Tibial artery (tissue), 4 donors: Measurements from ENCODE around the gene RHBDD2.
A peak's percentile ranks its signal among the peaks of the same experiment; 100 is the strongest.
"Not testable (repeated sequence)": the region's sequence is repeated elsewhere in the genome, so short reads cannot be mapped to it uniquely, and the experiment has no call there.

Experiments
- DNase-seq, 2 donors: peaks; one replicate each; pipeline ENCODE4 v3.0.0-alpha.2; 2019
- H3K27ac ChIP-seq, 2 donors: fragments of 200-600 bp; sonication (generic) in 1 of 2; 1 replicate in 1 of 2; 2 replicates in 1 of 2; pipeline ENCODE4 v1.5.1; 2018 to 2019; ENCODE audit warnings: mild to moderate bottlenecking in 1 of 2
- H3K27me3 ChIP-seq, 2 donors: fragments of 200-600 bp; sonication (generic) in 1 of 2; one replicate each; pipeline versions ENCODE4 v1.5.1 to v1.6.0; 2016 to 2019
- H3K36me3 ChIP-seq, 3 donors: fragments of 200-600 bp; sonication (generic) in 2 of 3; one replicate each; pipeline ENCODE4 v1.5.1; 2016 to 2019; ENCODE audit warnings: mild to moderate bottlenecking in 2 of 3
- H3K4me1 ChIP-seq, 4 donors: fragments of 200-600 bp; sonication (generic) in 2 of 4; 1 replicate in 3 of 4; 2 replicates in 1 of 4; pipeline ENCODE4 v1.5.1; 2016 to 2019
- H3K4me3 ChIP-seq, 2 donors: fragments of 200-600 bp; sonication (generic) in 1 of 2; 1 replicate in 1 of 2; 2 replicates in 1 of 2; pipeline ENCODE4 v1.5.1; 2018 to 2019; ENCODE audit warnings: mild to moderate bottlenecking in 2 of 2
- H3K9me3 ChIP-seq, 3 donors: fragments of 200-600 bp; sonication (generic) in 1 of 3; one replicate each; pipeline ENCODE4 v1.5.1; 2016 to 2019
- intact Hi-C: fragments of 100-400 bp; cut with DNase I; formaldehyde crosslinking; loops from one replicate; pipeline ENCODE4 v1.15.0; 2023; ENCODE audit warnings: low total_unique reads
- TF ChIP-seq, protein P1 (sequence below), 2 experiments: fragments of 200-600 bp in 1 of 2; fragments of 450-650 bp in 1 of 2; IDR thresholded peaks; one replicate each; pipeline ENCODE4 v1.5.1; 2017 to 2019; ENCODE audit warnings: antibody characterized with exemption in 2 of 2, mild to moderate bottlenecking in 1 of 2, moderate library complexity in 1 of 2

RHBDD2 gene

DNA sequence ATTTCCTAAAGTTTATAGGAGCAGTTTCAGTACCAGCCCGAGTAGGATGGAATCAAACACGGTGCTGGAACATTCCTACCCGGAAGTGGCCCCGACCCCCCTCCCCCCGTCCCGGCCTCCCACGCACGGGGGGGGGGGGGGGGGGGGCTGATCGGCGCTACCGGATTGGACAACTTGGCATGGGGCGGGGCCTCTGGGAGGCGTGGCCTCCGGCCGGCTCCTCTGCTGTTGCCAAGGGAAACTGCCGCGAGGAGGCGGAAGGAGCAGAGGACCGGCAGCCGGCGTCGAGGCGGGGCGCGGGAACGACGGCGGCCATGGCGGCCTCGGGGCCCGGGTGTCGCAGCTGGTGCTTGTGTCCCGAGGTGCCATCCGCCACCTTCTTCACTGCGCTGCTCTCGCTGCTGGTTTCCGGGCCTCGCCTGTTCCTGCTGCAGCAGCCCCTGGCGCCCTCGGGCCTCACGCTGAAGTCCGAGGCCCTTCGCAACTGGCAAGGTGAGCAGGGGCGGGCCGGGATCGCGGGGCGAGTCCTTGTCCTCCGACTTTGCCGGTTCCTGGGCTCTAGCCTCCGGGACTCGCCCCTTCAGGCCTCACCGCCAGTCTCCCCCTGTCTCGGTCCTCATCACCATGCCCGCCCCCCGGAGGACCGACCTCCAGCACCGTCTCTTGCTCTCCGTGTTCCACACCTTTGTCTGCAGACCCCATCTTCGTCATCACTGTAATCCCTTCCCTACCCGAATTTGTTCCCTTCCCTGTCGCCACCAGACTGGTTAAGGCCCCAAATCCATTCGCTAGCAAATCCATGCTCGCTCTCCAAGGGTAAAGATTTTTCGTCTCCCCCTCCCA, at the start of gene RHBDD2:
RHBDD2 (plus strand) TSS at position 266 of the 843 bp plus-strand sequence; CDS start at position 315, 49 bp downstream.
- Histone ChIP-seq H3K9me3 (no peaks in the 10 kb centered on the region), H3K36me3 (peaks cover 27 to 34% (median 28%) of the 10 kb centered on the region in 3 donors), H3K27ac (peak within 1 kb of the TSS; percentile 79 to 81), H3K4me1 (peaks cover 0 to 24% (median 7%) of the 10 kb centered on the region in 4 donors), H3K4me3 (peak within 1 kb of the TSS; percentile 78 to 96), H3K27me3 (no peaks in the 10 kb centered on the region)
- TF ChIP-seq, protein P1, sequence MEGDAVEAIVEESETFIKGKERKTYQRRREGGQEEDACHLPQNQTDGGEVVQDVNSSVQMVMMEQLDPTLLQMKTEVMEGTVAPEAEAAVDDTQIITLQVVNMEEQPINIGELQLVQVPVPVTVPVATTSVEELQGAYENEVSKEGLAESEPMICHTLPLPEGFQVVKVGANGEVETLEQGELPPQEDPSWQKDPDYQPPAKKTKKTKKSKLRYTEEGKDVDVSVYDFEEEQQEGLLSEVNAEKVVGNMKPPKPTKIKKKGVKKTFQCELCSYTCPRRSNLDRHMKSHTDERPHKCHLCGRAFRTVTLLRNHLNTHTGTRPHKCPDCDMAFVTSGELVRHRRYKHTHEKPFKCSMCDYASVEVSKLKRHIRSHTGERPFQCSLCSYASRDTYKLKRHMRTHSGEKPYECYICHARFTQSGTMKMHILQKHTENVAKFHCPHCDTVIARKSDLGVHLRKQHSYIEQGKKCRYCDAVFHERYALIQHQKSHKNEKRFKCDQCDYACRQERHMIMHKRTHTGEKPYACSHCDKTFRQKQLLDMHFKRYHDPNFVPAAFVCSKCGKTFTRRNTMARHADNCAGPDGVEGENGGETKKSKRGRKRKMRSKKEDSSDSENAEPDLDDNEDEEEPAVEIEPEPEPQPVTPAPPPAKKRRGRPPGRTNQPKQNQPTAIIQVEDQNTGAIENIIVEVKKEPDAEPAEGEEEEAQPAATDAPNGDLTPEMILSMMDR (IDR thresholded peaks at IDR 0.05) = peak; percentile 17 to 22
- intact Hi-C loops = no loop called here
- peak; percentile 93 to 98 for DNase-seq

DNA sequence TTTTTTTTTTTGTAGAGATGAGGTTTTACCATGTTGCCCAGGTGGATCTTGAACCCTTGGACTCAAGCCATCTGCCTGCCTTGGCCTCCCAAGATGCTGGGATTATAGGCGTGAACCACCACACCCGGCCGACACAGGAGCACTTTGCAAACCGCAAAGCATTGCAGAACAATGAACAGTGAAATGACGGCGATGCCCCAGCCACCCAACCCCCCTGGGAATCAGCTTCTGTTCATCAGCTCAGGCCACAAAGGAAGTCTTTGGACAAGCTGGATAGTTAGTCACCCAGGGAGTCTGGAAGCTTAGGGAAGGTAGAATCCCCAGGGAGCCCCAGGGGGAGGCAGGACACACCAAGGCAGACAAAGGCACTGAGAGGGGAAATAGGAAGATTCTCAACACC, 49.2 kb upstream of the RHBDD2 start:
- intact Hi-C loops, H3K36me3 ChIP-seq, H3K9me3 ChIP-seq, H3K4me3 ChIP-seq, H3K27ac ChIP-seq, H3K27me3 ChIP-seq, H3K4me1 ChIP-seq, DNase-seq: not testable (repeated sequence)

DNA sequence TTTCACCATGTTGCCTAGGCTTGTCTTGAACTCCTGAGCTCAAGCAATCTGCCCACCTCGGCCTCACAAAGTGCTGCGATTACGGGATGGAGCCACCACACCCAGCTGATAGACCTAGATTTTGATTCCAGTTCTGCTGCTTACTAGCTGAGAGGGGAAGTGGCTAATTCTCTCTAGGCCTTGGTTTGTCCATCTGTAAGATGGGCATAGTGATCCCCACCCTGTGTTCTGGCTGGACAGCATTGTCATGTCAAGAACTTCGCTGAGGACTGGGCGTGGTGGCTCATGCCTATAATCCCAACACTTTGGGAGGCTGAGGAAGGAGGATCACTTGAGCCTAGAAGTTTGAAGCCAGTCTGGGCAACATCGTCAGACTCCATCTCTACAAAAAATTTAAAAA, 47.9 kb upstream of the RHBDD2 start:
- intact Hi-C loops = no loop called here
- Histone ChIP-seq H3K27ac (no peak overlapping the region), H3K36me3 (no peaks in the 10 kb centered on the region), H3K4me3 (no peak overlapping the region), H3K27me3 (no peaks in the 10 kb centered on the region), H3K4me1 (no peaks in the 10 kb centered on the region), H3K9me3 (no peaks in the 10 kb centered on the region)
- no peak for DNase-seq
- TF ChIP-seq, protein P1 (IDR thresholded peaks at IDR 0.05) = no peak

DNA sequence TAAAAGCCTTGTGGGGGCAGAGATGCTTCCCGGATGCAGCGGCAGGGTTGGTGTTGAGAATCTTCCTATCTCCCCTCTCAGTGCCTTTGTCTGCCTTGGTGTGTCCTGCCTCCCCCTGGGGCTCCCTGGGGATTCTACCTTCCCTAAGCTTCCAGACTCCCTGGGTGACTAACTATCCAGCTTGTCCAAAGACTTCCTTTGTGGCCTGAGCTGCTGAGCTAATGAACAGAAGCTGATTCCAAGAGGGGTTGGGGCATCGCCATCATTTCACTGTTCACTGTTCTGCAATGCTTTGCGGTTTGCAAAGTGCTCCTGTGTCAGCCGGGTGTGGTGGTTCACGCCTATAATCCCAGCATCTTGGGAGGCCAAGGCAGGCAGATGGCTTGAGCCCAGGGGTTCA, 45.2 kb upstream of the RHBDD2 start:
- DNase-seq, H3K27me3 ChIP-seq, intact Hi-C loops, H3K27ac ChIP-seq, H3K4me3 ChIP-seq, H3K9me3 ChIP-seq, H3K4me1 ChIP-seq, H3K36me3 ChIP-seq: not testable (repeated sequence)

DNA sequence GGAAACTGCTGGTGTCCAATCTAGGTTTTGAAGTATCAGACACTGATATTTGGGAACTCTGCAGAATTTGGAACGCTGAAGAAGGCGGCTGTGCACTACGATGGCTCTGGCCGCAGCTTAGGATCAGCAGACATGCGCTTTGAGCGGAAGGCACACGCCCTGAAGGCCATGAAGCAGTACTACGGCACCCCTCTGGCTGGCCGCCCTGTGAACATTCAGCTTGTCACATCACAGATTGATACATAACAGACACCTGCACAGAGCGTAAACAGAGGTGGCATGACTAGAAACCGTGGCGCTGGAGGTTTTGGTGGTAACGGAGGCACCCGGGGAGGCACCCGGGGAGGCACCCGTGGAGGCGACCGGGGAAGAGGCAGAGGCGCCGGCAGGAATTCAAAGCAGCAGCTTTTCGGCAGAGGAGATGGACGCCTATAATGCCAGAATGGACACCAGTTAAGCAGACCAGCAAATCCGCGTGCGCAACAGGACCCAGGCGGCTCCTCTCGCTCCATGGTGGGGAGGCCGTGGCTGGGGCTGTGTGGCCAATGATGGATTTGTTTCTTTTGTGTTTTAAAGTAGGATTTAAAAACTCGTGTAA, 43.0 kb upstream of the RHBDD2 start:
- Histone ChIP-seq H3K4me1 (no peaks in the 10 kb centered on the region), H3K36me3 (no peaks in the 10 kb centered on the region), H3K27ac (no peak overlapping the region), H3K4me3 (no peak overlapping the region), H3K9me3 (no peaks in the 10 kb centered on the region), H3K27me3 (no peaks in the 10 kb centered on the region)
- intact Hi-C loops = no loop called here
- TF ChIP-seq, protein P1 (IDR thresholded peaks at IDR 0.05) = no peak
- DNase-seq = no peak

DNA sequence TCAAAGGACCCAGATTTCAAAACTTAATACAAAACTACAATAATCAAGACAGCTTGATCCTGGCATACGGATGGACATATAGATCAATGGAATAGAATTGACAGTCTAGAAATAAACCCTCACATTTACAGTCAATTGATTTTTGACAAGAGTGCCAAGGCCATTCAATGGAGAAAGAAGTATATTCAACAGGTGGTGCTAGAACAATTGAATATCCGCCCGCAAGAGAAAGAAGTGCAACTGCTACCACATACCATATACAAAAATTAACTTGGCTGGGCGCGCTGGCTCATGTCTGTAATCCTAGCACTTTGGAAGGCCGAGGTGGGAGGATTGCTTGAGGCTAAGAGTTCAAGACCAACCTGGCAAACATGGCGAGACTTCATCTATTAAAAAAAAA, 42.0 kb upstream of the RHBDD2 start:
- Histone ChIP-seq H3K27ac (no peak overlapping the region), H3K4me3 (no peak overlapping the region), H3K27me3 (no peaks in the 10 kb centered on the region), H3K4me1 (no peaks in the 10 kb centered on the region), H3K9me3 (no peaks in the 10 kb centered on the region), H3K36me3 (no peaks in the 10 kb centered on the region)
- TF ChIP-seq, protein P1 (IDR thresholded peaks at IDR 0.05) = no peak
- intact Hi-C loops = no loop called here
- DNase-seq = no peak

DNA sequence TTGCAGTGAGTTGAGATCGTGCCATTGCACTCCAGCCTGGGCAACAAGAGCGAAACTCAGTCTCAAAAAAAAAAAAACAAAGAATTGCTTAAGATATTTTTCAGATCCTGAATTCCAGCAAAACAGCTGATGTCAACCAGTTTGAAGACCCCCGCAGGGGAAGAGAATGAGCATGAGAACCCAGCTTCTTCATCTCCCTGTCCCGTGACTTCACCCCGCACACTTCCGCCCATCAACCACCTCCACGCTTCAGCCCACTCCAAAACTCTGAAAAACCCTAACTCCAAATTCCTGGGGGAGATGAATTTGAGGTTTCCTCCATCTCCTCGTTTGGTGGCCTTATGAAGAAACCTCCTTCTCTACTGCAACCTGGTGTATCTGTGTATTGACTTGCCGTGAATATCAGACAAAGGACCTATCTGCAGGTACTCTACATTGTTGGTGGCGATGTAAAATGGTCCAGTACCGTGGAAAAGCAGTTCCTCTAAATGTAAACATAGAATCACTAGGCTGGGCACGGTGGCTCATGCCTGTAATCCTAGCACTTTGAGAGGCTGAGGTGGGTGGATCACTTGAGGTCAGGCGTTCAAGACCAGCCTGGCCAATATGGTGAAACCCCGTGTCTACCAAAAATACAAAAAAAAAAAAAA, 40.4 kb upstream of the RHBDD2 start:
- DNase-seq, intact Hi-C loops, H3K9me3 ChIP-seq: not testable (repeated sequence)

More for the DNA sequence above, 40.4 kb upstream of the RHBDD2 start:
- not testable (repeated sequence) for H3K27ac ChIP-seq, H3K36me3 ChIP-seq, H3K27me3 ChIP-seq, H3K4me3 ChIP-seq, H3K4me1 ChIP-seq
